Mucosa of descending colon (tissue), 3 donors: ENCODE results near the gene TAS1R1. TPM values are rescaled to one million over a fixed set of nuclear protein-coding genes. Genes with fewer than 3 reads are reported as not detected.

Source experiments
- ATAC-seq: fragments of 200-7000 bp; cut with Tn5 transposase; one replicate; pipeline ENCODE4 v1.9.1; 2020; ENCODE audit warnings: mild to moderate bottlenecking, moderate library complexity
- DNase-seq, 3 donors: peaks; one replicate each; pipeline ENCODE4 v3.0.0-alpha.2; 2020
- H3K36me3 ChIP-seq: fragments of 200-600 bp; one replicate; pipeline ENCODE4 v1.8.0; 2021; ENCODE audit warnings: low read depth, mild to moderate bottlenecking
- H3K4me1 ChIP-seq: fragments of 200-600 bp; one replicate; pipeline ENCODE4 v1.8.0; 2021; ENCODE audit warnings: low read depth, mild to moderate bottlenecking
- H3K4me3 ChIP-seq: fragments of 200-600 bp; one replicate; pipeline ENCODE4 v1.8.0; 2021; ENCODE audit warnings: mild to moderate bottlenecking
- H3K9me3 ChIP-seq: fragments of 200-600 bp; one replicate; pipeline ENCODE4 v1.8.0; 2021; ENCODE audit warnings: mild to moderate bottlenecking
- CTCF ChIP-seq: fragments of 200-600 bp; IDR thresholded peaks from one replicate; pipeline ENCODE4 v1.8.0; 2022; ENCODE audit warnings: antibody characterized with exemption, mild to moderate bottlenecking
- intact Hi-C, 2 donors: fragments of 100-400 bp; cut with DNase I in 1 of 2; cut with micrococcal nuclease in 1 of 2; formaldehyde crosslinking; loops; one replicate each; pipeline versions ENCODE4 v1.11.0 to v1.11.1; 2022; cut with DNase I, micrococcal nuclease
- total RNA-seq, 3 donors: library from RNA; stranded (reverse); fragmentation: NEBNext Ultra II Directional in 2 of 3; extraction: Animal tissue kit (Norgen Biotek cat#: 25700) in 2 of 3; gene quantifications; one replicate each; pipeline versions ENCODE4 v1.2.1 to v1.2.4, GENCODE V29; 2021 to 2023
- donor health status: DM: no; HTN: no; CAD: no; lungs with moderate emphysema.
- donor health status: DM: no; HTN: no; CAD: no.
- donor health status: DM: no; HTN: yes; CAD: no.

TAS1R1 gene
- total RNA-seq, 3 donors from 2014 or later, result 0.13 to 0.14 TPM; not detected in 1

- intact Hi-C loops, result no loop called here
- Histone ChIP-seq H3K9me3 (no peaks in the 10 kb centered on the region), H3K36me3 (no peaks in the 10 kb centered on the region), H3K4me1 (no peaks in the 10 kb centered on the region), H3K4me3 (no peak overlapping the region)
- no peak for ATAC-seq
- no peak for DNase-seq
- no peak for TF ChIP-seq CTCF
Observed at GRCh38 chr1:6508154-6508815, 46.8 kb upstream of the TAS1R1 start.

GRCh38 chr1:6508816-6509189 lies 46.3 kb upstream of the TAS1R1 start:
- H3K36me3 ChIP-seq, result no peaks in the 10 kb centered on the region
- H3K9me3 ChIP-seq, result no peaks in the 10 kb centered on the region
- intact Hi-C loops, result no loop called here
- ATAC-seq, result no peak
- no peak overlapping the region for H3K4me3 ChIP-seq
- DNase-seq, result no peak
- no peaks in the 10 kb centered on the region for H3K4me1 ChIP-seq
- TF ChIP-seq CTCF, result no peak

GRCh38 chr1:6509220-6509918 lies 45.7 kb upstream of the TAS1R1 start:
- no peaks in the 10 kb centered on the region for H3K9me3 ChIP-seq
- no peaks in the 10 kb centered on the region for H3K36me3 ChIP-seq
- H3K4me1 ChIP-seq, result no peaks in the 10 kb centered on the region
- ATAC-seq (no peak), DNase-seq (no peak)
- intact Hi-C loops, result no loop called here
- TF ChIP-seq CTCF, result no peak
- no peak overlapping the region for H3K4me3 ChIP-seq

GRCh38 chr1:6509919-6510291 lies 45.2 kb upstream of the TAS1R1 start:
- DNase-seq, result no peak
- intact Hi-C loops, result no loop called here
- Histone ChIP-seq H3K4me1 (no peaks in the 10 kb centered on the region), H3K9me3 (no peaks in the 10 kb centered on the region), H3K36me3 (no peaks in the 10 kb centered on the region), H3K4me3 (no peak overlapping the region)
- ATAC-seq, result no peak
- no peak for TF ChIP-seq CTCF

GRCh38 chr1:6510493-6510892 lies 44.6 kb upstream of the TAS1R1 start:
- Histone ChIP-seq H3K36me3 (no peaks in the 10 kb centered on the region), H3K4me3 (no peak overlapping the region), H3K9me3 (no peaks in the 10 kb centered on the region), H3K4me1 (no peaks in the 10 kb centered on the region)
- TF ChIP-seq CTCF, result no peak
- DNase-seq (no peak), ATAC-seq (no peak)
- intact Hi-C loops, result no loop called here
